Stimulated activated CD4-positive, alpha-beta T cell treated with anti-CD3 and anti-CD28 coated beads, Interleukin-15, amount 100 ng/mL, for 48 hours (primary cell): ENCODE results near the gene OR5M3.

Source experiments
- DNase-seq, 2 donors: peaks; one replicate each; pipeline ENCODE4 v3.0.0-alpha.2; 2020; ENCODE audit warnings: low read depth in 2 of 2

Gene OR5M3

DNA sequence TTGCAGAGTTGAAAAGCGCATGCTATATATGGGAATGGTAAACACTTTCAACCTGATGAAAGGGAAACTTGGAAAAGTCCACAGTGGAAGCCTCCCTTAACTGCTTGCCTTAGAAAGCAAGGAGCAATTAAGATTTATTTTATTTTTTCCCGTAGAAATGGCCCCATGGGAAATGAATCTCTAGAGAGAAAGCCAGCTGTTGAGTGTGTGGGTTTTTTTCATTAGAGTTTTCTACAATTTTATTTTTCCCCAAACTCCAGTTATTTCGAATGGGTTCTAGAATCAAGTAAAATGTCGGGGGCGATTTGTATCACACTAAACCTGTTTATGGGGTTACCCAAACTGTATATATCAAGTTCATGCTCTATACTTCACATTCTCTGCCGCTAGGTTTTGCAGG, at the start of gene OR5M3:
TSS of gene OR5M3 (minus strand) at position 101 of the 400 bp plus-strand sequence. CDS start 2,855 bp downstream, outside the sequence.
- DNase-seq, result no peak

DNA sequence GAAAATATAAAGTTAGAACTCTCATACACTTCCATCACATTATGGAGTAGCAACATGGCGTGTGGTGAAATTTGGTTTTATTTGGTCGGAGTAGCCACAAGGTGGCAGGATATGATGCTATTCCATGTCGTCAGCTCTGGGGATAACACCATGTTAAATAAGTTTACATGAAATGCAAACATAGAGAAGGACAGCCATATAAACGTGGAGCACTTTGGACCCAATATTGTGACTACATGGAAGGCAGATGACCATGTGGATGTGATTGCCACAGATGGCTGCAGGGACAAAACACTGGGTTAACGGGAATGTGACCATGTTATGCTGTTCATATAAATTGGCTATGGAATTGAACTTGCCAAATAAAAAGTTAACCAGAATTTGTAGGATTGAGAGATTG, 48.9 kb upstream of the OR5M3 start:
- no peak for DNase-seq

- no peak for DNase-seq
These were observed 40.1 kb upstream of the OR5M3 start for GRCh38 chr11:56513280-56513679.

DNA sequence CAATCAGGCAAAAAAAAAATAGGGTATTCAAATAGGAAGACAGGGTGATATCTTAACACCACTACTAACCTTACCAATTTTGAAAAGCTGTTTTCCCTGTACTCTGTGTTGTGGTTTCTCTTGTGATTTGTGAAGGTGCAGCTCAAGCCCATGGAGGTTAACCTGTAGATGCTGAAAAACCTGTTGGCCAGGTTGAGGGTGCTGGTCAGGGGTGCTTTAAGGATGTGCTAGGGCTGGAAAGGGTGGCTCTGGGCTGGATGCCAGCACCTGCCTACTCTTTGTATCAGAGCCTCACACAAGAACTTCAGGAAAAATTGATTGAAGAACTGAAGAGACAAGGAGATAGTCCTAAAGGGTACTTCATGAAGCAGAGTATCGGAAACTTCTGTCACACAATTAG, 36.3 kb upstream of the OR5M3 start:
- DNase-seq, result no peak

- no peak for DNase-seq
These were observed 23.9 kb upstream of the OR5M3 start for GRCh38 chr11:56497010-56497409.

DNA sequence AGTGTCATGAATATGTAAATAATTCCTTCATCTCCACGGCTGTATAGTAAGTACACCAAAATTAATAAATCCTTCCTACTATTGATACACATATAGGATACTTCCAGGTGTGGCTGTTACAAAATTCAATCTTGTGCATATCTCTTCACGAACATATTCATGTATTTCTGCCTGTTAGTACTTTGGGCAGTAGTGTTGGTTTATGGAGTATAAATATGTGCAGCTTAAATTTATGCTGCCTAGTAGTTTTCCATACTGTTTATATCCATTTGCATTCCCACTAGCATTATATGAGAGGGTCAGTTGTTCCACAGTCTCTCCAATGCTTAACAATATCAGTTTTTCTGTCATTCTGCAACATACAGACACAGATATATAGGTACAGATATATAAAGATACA, 22.0 kb upstream of the OR5M3 start:
- no peak for DNase-seq

DNA sequence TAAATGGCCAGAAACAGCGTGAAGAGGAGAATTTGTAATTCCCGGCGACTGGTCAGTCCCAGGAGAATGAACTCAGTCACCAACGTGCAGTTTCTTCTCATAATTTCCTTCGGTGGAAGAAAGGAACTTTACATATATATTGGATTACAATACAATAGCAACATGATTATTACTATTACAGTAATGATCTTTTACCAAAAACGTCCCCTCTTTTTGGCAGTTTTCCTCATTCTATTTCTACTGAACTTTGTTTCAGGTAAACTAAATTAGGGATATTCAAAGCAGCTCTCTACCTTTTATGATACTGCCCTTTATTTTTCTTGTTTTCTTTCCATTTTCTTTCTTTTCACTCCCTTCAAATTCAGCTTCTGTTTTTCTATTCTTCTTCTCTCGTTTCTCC, 18.1 kb upstream of the OR5M3 start, which contains the start of gene OR5M8:
TSS of gene OR5M8 (minus strand) at position 101 of the 400 bp plus-strand sequence. CDS start at position 101, 0 bp downstream.
- DNase-seq, result no peak

GRCh38 chr11:56486801-56487200, 13.6 kb upstream of the OR5M3 start:
- DNase-seq, result no peak

DNA sequence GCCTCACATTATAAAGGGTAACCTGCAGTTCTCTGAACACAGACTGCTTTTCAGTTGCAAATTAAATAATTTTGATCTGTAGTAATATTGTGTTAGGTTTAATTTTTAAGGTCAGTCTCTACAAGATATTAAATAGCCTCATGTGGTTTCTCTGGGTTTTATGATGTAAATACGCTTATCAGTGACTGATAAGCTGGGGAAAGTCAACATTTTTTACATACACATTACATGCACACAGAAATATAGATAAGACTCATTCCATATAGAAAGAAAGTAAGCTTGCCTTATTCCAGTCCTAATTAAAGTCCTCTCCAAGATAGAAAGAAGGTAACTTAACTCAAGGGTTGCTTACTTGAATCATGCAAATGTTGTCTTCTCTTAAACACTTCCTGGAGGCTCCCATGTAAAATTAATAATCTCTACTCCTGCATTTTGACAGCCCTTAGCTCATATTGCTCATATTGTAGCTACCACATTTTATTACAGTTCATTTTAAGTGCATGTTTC, 1.6 kb upstream of the OR5M3 start:
- no peak for DNase-seq

- DNase-seq, result no peak
These were observed 16.1 kb downstream of the OR5M3 start for GRCh38 chr11:56457076-56457475.

GRCh38 chr11:56453521-56453920, 19.6 kb downstream of the OR5M3 start:
- no peak for DNase-seq
